MM.1S (cell line): ENCODE measurements around the gene PSMD6.

Experiments used
- EZH2 ChIP-seq: fragments of 300-600 bp; sonication (generic); optimal IDR thresholded peaks from 2 replicates; pipeline ENCODE3; 2017; ENCODE audit warnings: low read depth, mild to moderate bottlenecking, antibody characterized with exemption, low read length, mixed read lengths
- EZH2phosphoT487 ChIP-seq: fragments of 300-600 bp; sonication (generic); IDR thresholded peaks from 2 replicates; pipeline ENCODE4 v1.6.1; 2018; ENCODE audit warnings: antibody characterized with exemption, low read length
- TF ChIP-seq, protein P1 (sequence below): fragments of 300-600 bp; sonication (generic); IDR thresholded peaks from 2 replicates; pipeline ENCODE4 v1.5.1; 2016; ENCODE audit warnings: antibody characterized with exemption, low read length, mixed read lengths

DNA sequence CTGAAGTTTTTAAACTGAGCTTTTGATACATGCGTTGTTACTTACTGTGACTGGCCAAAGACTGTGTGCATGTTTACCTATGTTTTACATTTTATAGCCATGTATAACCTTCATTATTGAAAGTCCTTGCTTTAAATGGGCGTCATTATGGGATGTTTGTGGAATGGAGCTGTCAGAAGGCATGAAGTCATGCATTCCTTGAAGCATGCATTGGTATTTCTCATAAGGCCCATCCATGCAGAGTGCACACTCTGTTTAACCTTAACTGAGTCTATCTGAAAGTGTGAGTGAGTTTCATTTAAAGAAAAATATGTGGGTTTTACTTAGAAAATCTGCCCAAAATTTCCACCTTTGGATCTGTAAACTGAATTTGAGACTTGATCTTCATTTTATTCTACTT, 51.1 kb downstream of the PSMD6 start:
- TF ChIP-seq EZH2phosphoT487 (no peak), EZH2 (no peak)
- TF ChIP-seq, protein P1, sequence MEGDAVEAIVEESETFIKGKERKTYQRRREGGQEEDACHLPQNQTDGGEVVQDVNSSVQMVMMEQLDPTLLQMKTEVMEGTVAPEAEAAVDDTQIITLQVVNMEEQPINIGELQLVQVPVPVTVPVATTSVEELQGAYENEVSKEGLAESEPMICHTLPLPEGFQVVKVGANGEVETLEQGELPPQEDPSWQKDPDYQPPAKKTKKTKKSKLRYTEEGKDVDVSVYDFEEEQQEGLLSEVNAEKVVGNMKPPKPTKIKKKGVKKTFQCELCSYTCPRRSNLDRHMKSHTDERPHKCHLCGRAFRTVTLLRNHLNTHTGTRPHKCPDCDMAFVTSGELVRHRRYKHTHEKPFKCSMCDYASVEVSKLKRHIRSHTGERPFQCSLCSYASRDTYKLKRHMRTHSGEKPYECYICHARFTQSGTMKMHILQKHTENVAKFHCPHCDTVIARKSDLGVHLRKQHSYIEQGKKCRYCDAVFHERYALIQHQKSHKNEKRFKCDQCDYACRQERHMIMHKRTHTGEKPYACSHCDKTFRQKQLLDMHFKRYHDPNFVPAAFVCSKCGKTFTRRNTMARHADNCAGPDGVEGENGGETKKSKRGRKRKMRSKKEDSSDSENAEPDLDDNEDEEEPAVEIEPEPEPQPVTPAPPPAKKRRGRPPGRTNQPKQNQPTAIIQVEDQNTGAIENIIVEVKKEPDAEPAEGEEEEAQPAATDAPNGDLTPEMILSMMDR: no peak
